ENCODE measurements around the gene TPRG1L.

DNA sequence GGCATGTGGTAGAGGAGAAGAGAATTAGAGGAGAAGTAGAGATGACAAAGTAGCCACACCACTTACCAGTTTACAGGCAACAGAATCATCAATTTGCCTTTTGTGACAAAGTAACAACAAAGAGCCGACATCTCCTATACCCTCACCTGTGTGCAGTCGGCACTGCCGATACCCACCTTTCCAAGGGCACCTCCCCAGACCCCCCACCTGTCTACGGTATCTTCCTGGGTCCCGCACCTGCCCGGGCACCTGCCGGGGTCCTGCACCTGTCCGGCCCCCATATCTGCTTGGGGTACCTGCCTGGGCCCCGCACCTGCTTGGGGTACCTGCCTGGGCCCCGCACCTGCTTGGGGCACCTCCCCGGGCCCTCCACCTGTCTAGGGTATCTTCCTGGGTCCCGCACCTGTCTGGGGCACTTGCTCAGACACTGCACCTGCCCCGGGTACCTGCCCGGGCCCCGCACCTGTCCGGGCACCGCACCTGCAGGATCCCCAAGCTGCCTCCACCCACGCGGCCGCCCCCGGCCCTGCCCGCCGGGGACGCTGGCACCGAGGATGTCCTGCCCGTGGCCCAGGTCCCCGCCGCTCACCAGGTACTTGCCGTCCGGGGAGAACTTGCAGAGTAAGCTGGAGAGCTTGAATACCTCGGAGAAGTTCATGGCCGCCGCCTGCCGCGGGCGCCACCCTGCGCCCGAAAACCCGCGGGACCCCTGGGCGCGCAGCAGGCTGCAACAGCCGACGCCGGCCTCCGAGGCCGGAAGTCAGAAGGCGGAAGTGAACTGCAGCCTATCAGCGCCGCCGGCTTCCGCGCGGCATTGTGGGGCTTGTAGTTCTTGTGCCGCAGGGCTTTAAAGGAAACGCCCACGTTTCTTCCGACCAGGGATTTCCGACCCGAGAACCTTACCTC is 24.8 kb downstream of the TPRG1L start, which contains the start of gene WRAP73:
- TF ChIP-seq, protein P1, sequence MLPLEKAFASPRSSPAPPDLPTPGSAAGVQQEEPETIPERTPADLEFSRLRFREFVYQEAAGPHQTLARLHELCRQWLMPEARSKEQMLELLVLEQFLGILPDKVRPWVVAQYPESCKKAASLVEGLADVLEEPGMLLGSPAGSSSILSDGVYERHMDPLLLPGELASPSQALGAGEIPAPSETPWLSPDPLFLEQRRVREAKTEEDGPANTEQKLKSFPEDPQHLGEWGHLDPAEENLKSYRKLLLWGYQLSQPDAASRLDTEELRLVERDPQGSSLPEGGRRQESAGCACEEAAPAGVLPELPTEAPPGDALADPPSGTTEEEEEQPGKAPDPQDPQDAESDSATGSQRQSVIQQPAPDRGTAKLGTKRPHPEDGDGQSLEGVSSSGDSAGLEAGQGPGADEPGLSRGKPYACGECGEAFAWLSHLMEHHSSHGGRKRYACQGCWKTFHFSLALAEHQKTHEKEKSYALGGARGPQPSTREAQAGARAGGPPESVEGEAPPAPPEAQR (tag by site-specific recombination; IDR thresholded peaks at IDR 0.05): no peak
- TF ChIP-seq ZBTB7A (tag by site-specific recombination; IDR thresholded peaks at IDR 0.05; ENCODE audit: low read depth): no peak
- TF ChIP-seq HOXA7 (CRISPR knock-in tag; IDR thresholded peaks at IDR 0.05; ENCODE audit: borderline replicate concordance): no peak
- TF ChIP-seq, protein P2, sequence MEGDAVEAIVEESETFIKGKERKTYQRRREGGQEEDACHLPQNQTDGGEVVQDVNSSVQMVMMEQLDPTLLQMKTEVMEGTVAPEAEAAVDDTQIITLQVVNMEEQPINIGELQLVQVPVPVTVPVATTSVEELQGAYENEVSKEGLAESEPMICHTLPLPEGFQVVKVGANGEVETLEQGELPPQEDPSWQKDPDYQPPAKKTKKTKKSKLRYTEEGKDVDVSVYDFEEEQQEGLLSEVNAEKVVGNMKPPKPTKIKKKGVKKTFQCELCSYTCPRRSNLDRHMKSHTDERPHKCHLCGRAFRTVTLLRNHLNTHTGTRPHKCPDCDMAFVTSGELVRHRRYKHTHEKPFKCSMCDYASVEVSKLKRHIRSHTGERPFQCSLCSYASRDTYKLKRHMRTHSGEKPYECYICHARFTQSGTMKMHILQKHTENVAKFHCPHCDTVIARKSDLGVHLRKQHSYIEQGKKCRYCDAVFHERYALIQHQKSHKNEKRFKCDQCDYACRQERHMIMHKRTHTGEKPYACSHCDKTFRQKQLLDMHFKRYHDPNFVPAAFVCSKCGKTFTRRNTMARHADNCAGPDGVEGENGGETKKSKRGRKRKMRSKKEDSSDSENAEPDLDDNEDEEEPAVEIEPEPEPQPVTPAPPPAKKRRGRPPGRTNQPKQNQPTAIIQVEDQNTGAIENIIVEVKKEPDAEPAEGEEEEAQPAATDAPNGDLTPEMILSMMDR (tag by site-specific recombination; IDR thresholded peaks at IDR 0.05): peak; percentile 84
- TF ChIP-seq ZNF184 (tag by site-specific recombination; IDR thresholded peaks at IDR 0.05): no peak
- TF ChIP-seq ZNF174 (tag by site-specific recombination; IDR thresholded peaks at IDR 0.05): no peak
- TF ChIP-seq ZNF473 (tag by site-specific recombination; IDR thresholded peaks at IDR 0.05): no peak
- TF ChIP-seq, protein P3, sequence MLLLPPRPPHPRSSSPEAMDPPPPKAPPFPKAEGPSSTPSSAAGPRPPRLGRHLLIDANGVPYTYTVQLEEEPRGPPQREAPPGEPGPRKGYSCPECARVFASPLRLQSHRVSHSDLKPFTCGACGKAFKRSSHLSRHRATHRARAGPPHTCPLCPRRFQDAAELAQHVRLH (tag by site-specific recombination; IDR thresholded peaks at IDR 0.05): no peak
- no peak for TF ChIP-seq ZNF37A (tag by site-specific recombination; IDR thresholded peaks at IDR 0.05)
